ENCODE results near the gene ZFHX2.

- no peak for TF ChIP-seq CTCF (conservative IDR thresholded peaks at IDR 0.05 in 1 of 2, IDR thresholded peaks at IDR 0.05 in 1 of 2; ENCODE audit: extremely low read depth in 1 of 2, insufficient read depth in 1 of 2, low read depth in 1 of 2, low read length in 2 of 2)
- TF ChIP-seq EZH2 (IDR thresholded peaks at IDR 0.05; ENCODE audit: borderline replicate concordance, low read length) = peak; percentile 47
Measured at GRCh38 chr14:23578560-23579310, 27.2 kb upstream of the ZFHX2 start, which contains the start of gene JPH4.

Measured in mammary epithelial cell (primary cell).